Measurements from ENCODE around the gene SRGAP3.

DNA sequence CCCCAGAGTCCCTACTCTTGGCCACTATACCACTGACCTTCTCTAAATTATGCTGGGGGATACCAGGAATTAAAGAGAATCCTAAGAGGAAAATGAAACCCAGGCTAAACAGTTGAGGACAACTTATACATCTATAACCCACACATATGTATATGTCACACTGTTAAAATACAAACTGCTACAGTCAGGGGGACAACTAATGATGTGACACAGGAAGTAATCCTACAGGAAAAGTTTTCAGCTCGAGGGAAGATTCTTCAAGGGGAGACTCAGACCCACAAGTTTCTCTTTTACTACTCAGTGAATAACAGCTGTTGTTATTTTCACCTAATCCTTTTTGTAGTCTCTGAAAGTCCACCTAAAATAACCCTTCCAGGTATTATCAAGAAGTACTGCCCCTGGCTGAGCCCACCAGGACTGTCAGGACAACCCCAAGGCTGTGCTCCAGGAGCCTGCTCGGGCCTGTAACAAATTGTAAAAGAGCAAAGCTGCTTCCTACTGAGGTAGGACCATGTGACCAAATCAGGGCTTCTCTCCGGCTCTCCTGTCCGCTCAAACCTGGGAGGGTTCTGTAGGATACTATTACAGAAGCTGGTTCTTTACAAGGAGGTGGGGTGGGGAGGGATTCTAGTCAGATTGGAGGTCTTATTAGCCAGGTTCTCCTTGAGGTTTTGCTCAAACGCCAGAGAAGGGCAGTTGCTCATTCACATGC, 91.6 kb downstream of the SRGAP3 start:
- TF ChIP-seq EZH2 (IDR thresholded peaks at IDR 0.05; ENCODE audit: borderline replicate concordance), result no peak
- TF ChIP-seq, protein P1, sequence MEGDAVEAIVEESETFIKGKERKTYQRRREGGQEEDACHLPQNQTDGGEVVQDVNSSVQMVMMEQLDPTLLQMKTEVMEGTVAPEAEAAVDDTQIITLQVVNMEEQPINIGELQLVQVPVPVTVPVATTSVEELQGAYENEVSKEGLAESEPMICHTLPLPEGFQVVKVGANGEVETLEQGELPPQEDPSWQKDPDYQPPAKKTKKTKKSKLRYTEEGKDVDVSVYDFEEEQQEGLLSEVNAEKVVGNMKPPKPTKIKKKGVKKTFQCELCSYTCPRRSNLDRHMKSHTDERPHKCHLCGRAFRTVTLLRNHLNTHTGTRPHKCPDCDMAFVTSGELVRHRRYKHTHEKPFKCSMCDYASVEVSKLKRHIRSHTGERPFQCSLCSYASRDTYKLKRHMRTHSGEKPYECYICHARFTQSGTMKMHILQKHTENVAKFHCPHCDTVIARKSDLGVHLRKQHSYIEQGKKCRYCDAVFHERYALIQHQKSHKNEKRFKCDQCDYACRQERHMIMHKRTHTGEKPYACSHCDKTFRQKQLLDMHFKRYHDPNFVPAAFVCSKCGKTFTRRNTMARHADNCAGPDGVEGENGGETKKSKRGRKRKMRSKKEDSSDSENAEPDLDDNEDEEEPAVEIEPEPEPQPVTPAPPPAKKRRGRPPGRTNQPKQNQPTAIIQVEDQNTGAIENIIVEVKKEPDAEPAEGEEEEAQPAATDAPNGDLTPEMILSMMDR (IDR thresholded peaks at IDR 0.05; ENCODE audit: poor library complexity), result no peak
- TF ChIP-seq EZH2phosphoT487 (IDR thresholded peaks at IDR 0.05; ENCODE audit: low read depth, severe bottlenecking, unreplicated experiment), result no peak

Measured in hepatocyte (in vitro differentiated cells).